Liver (tissue), 3 donors: ENCODE results near the gene IDI2.

ENCODE experiments used
- ATF3 ChIP-seq: IDR thresholded peaks from 2 replicates; pipeline ENCODE4 v1.6.1; 2016; ENCODE audit warnings: antibody characterized with exemption
- CTCF ChIP-seq: fragments of 150-350 bp; IDR thresholded peaks from 2 replicates; pipeline ENCODE4 v1.5.1; 2017; ENCODE audit warnings: improper control_type of control experiment, low read depth, low read length; ENCODE audit not compliant: missing input control
- EGR1 ChIP-seq, 2 donors: IDR thresholded peaks; 2 replicates each; pipeline ENCODE4 v1.6.1; 2016 to 2018; ENCODE audit warnings: antibody characterized with exemption in 2 of 2, low read depth in 2 of 2
- FOXA1 ChIP-seq: IDR thresholded peaks from 2 replicates; pipeline ENCODE4 v1.6.1; 2016; ENCODE audit warnings: antibody characterized with exemption
- GABPA ChIP-seq, 2 donors: IDR thresholded peaks in 1 of 2; conservative IDR thresholded peaks in 1 of 2; 2 replicates each; pipeline ENCODE4 v1.6.1; 2016; ENCODE audit warnings: antibody characterized with exemption in 2 of 2, mild to moderate bottlenecking in 1 of 2, moderate library complexity in 1 of 2
- JUND ChIP-seq, 2 donors: IDR thresholded peaks; 2 replicates each; pipeline ENCODE4 v1.6.1; 2016; ENCODE audit warnings: antibody characterized with exemption in 2 of 2
- MAX ChIP-seq: IDR thresholded peaks from 2 replicates; pipeline ENCODE4 v1.6.1; 2016; ENCODE audit warnings: antibody characterized with exemption
- NR2F2 ChIP-seq: IDR thresholded peaks from 2 replicates; pipeline ENCODE4 v1.6.1; 2016; ENCODE audit warnings: antibody characterized with exemption
- RAD21 ChIP-seq, 2 donors: IDR thresholded peaks; 2 replicates each; pipeline ENCODE4 v1.6.1; 2016; ENCODE audit warnings: antibody characterized with exemption in 2 of 2, mild to moderate bottlenecking in 2 of 2
- REST ChIP-seq: IDR thresholded peaks from 2 replicates; pipeline ENCODE4 v1.6.1; 2016; ENCODE audit warnings: antibody characterized with exemption, mild to moderate bottlenecking
- RXRA ChIP-seq, 2 donors: IDR thresholded peaks; 2 replicates each; pipeline ENCODE4 v1.6.1; 2017 to 2018; ENCODE audit warnings: antibody characterized with exemption in 2 of 2, mild to moderate bottlenecking in 1 of 2
- SP1 ChIP-seq: IDR thresholded peaks from 2 replicates; pipeline ENCODE4 v1.6.1; 2018; ENCODE audit warnings: antibody characterized with exemption, mild to moderate bottlenecking
- TAF1 ChIP-seq: conservative IDR thresholded peaks from 2 replicates; pipeline ENCODE4 v1.6.1; 2016; ENCODE audit warnings: antibody characterized with exemption, mild to moderate bottlenecking
- YY1 ChIP-seq: IDR thresholded peaks from 2 replicates; pipeline ENCODE4 v1.6.1; 2016; ENCODE audit warnings: antibody characterized with exemption, mild to moderate bottlenecking
- donor health status: healthy.
- donor health status: healthy.

GRCh38 chr10:990808-991207 is 34.9 kb downstream of the IDI2 start:
- TF ChIP-seq ATF3 (no peak), CTCF (no peak), RAD21 (IDR thresholded peaks at IDR 0.05) (no peak), YY1 (no peak), MAX (no peak), SP1 (no peak), RXRA (IDR thresholded peaks at IDR 0.05) (no peak), NR2F2 (no peak), REST (no peak), TAF1 (no peak), JUND (IDR thresholded peaks at IDR 0.05) (no peak), GABPA (IDR thresholded peaks at IDR 0.05 in 1 of 2, conservative IDR thresholded peaks at IDR 0.05 in 1 of 2) (no peak), EGR1 (IDR thresholded peaks at IDR 0.05; ENCODE audit: low read depth in 2 of 2) (no peak), FOXA1 (no peak)
